HG03469 (cell line): ENCODE data around the gene ZNF621.

Experiments used
- ATAC-seq: cut with Tn5 transposase; IDR thresholded peaks from one replicate; pipeline ENCODE4 v1.9.1; 2021; ENCODE audit warnings: mild to moderate bottlenecking, moderate library complexity, moderate number of reproducible peaks; ENCODE audit not compliant: unreplicated experiment

ZNF621 gene

DNA sequence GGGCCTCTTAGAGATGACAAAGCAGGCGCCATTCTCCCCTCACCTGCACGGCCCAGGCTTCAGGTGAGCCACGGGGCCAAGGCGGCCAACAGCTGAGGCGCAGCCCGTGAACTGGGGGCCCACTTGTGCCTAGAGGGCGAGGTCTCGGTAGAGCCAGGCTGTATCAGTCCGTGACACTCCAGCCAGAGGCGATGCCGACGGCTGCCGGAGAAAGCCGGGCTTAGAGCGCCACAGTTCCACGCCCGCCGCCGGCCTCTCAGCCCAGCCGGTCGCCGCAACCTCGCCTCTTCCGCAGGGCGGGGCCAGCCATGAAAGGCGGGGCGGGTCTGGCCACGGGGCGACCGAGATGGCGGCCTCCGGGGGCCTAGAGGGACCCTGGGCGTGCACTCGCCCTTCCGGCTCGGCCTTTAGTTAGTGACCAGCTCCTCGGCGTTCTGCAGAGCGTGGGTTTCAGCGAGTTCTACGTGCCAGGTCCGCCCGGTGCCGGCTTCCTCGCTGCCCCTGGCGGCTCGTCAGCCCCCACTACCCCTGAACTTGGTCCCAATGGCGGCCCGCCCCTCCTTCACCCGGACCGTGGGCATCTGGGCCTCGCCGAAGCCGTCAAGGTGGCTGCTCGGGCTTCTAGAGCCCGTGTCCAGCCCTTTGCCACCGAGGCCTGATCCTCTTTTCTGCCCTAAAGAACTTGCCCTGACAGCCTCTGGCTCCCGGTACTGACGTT is at the start of gene ZNF621:
ZNF621 (plus strand) TSS at position 393 of the 718 bp plus-strand sequence. CDS start 881 bp downstream, outside the sequence.
- ATAC-seq = peak; percentile 90

- no peak for ATAC-seq
Observed at GRCh38 chr3:40476478-40477470, 48.0 kb upstream of the ZNF621 start, which contains the start of gene ZNF619. ZNF619 (plus strand) TSS chr3:40477122; CDS start chr3:40477980, 858 bp downstream.

DNA sequence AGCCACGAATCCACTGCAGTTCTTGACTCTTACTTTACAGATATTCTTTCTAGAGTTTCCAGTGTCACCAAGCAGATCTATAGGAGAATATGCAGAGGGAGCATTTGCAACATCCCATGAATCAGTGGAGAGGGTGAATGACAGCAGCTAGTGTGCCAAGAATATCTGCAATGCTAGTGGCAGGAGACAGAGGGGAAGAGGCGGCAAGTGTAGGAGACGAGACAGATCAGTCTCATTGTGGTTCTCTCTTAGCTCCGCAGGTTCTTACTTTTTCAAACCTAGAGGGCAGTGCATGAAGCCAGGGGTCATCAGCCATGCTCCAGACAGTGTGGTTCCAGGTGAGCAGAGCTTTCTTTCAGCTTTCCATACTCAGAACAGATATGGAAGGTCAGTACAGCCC is 47.1 kb upstream of the ZNF621 start:
- no peak for ATAC-seq

DNA sequence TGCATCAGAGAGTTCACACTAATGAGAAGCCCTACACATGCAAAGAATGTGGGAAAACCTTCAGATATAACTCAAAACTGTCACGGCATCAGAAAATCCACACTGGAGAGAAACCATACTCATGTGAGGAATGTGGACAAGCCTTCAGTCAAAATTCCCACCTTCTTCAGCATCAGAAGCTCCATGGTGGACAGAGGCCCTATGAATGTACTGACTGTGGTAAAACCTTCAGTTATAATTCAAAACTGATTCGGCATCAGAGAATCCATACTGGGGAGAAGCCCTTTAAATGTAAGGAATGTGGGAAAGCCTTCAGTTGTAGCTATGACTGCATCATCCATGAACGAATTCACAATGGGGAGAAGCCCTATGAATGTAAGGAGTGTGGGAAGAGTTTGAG is 37.6 kb upstream of the ZNF621 start:
- no peak for ATAC-seq

GRCh38 chr3:40490916-40491315 is 33.8 kb upstream of the ZNF621 start:
- ATAC-seq = no peak

GRCh38 chr3:40494698-40495097 is 30.1 kb upstream of the ZNF621 start:
- no peak for ATAC-seq

- ATAC-seq = no peak
Observed at GRCh38 chr3:40497288-40497687, 27.5 kb upstream of the ZNF621 start.

- no peak for ATAC-seq
Observed at GRCh38 chr3:40499952-40500351, 24.8 kb upstream of the ZNF621 start.

DNA sequence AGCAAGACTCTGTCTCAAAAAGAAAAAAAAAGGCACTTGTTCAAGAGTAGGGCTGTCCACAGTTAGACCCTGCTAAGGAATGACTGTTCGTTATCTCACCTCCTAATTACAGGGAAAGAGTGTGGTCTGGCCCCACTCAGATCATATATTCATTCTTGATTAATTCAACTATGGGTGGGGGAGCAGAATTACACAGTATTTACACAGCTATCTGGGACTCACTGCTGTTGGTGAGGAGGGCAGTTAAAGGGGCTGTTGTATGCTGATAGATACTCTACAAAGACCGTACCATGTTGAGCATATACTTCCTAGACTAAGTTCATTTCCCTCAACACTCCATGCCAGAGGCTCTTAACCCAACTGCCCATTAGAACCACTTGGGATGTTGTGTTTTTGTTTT is 22.7 kb upstream of the ZNF621 start:
- no peak for ATAC-seq

- no peak for ATAC-seq
Observed at GRCh38 chr3:40504636-40505430, 19.9 kb upstream of the ZNF621 start.

- peak; percentile 49 for ATAC-seq
Observed at GRCh38 chr3:40505599-40506462, 18.9 kb upstream of the ZNF621 start, which contains the start of gene ZNF620. ZNF620 (plus strand) TSS chr3:40506039; CDS start chr3:40506353, 314 bp downstream.

DNA sequence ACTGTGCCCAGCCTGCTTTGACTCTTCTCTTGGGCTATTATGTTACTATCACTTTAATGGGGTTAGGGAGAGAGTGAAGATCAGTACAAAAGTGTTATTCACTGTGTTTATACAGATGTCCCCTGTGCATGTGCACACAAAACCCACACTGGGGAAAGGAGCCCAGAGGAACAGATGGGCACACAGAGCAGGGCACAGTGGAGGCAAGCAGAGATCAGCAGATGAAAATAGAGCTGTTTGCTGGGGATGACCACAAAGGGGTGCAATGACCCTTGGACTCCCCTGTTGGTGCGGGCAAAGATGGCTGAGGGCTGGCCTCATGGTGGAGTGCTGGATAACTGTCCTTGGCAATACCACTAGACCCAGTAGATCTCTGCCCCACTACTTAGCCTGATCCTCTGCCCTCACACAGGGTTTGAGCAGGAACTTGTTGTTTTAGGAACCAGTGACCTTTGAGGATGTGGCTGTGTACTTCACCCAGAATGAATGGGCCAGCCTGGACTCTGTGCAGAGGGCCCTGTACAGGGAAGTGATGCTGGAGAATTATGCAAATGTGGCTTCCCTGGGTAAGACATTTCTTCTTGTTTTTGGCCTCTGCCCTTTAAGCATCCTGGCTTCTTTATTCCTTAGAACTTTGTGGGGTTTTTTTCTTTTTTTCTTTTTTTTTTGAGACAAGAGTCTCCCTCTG is 13.6 kb upstream of the ZNF621 start:
- no peak for ATAC-seq

DNA sequence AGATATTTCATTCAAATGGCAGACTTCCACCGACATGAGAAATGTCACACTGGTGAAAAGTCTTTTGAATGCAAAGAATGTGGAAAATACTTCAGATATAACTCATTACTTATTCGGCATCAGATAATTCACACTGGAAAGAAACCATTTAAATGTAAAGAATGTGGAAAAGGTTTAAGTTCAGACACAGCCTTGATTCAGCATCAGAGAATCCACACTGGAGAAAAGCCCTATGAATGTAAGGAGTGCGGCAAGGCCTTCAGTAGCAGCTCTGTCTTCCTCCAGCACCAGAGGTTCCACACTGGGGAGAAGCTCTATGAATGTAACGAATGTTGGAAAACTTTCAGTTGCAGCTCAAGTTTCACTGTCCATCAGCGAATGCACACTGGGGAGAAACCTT is 8.6 kb upstream of the ZNF621 start:
- ATAC-seq = no peak

DNA sequence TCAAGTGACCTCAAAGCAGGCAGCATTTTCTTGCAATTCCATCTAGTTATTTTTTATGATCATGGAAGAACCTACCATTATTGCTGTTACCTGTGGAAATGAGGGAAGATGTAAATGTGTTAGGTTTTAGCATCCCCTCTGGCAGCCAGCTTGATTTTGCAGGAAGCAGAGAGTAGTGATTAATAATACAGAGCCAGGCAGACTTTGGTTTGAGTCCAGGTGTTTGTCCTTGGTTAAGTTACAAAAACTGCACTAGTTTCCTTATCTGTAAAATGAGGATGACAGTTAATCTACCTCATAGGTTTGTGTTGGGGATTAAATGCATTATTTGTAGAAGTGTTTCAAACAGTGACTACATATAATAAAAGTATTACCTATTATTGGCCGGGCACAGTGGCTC is 6.7 kb upstream of the ZNF621 start:
- ATAC-seq = no peak

DNA sequence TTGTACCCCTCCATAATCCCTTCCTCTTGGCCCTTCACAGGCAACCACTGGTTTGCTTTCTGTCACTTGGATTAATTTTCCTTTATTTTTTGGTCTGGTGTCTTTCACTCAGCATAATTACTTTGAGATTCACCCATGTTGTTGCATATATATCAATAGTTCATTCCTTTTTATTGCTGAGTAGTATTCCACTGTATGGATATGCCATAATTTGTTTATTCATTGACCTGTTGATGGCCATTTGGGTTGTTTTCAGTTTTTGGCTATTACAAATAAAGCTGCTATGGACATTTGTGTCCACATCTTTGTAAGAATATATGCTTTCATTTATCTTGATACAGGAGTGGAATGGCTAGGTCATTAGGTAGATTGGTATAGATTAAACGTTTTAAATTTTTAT is 5.9 kb upstream of the ZNF621 start:
- no peak for ATAC-seq

DNA sequence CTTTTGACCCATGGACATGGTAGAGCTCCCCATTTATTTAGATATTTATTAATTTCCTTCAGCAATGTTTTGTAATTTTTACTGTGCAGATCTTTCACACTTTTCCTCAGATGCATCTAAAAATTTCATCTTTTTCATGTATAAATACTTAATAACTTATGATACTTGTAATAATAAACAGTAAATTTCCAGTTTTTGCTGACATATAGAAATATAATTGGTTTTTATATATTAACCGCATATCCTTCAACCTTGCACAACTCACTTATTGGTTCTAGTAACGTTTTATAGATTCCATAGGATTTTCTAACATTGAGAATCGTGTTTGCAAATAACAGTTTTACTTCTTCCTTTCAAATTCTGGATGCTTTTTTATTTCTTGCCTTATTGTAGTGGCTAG is 3.5 kb upstream of the ZNF621 start:
- ATAC-seq = no peak

DNA sequence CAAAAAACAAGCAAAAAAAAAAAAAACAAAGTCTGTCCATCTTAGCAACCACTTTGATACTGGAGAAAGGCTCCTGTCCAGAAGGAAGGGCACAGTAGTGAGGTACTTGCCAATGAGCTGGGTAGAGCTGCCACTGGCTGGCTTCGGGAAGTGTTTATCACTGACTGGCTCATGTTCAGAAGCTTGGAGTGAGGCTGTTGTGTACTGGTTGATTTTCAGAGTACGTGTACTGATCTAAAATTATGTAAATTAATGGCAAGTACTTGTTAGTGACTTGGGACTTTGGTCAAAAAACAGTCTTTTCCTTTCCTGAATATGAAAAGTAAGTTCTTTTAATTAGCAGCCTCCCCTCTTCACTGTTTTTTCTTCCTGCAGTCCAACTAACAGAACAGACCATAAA is 979 bp upstream of the ZNF621 start:
- no peak for ATAC-seq

DNA sequence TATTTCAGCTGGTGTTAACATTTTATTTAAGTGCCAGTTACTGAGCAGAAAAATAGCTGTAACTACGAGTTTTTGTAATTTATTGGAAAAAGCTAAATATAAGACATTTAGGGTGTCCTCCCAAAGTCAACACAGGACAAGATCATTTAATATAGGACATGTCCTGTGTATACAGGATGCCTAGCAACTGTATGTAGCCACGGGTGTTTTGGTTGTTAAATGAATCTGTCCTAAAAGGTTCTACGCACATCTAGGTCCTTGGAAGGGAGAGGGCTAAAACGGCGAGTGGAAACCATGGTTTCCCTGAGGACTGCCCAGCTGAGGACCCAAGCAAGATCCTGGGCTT is 565 bp upstream of the ZNF621 start:
- ATAC-seq = no peak

GRCh38 chr3:40528426-40528825 is 3.7 kb downstream of the ZNF621 start:
- no peak for ATAC-seq
